GM18868 (cell line): ENCODE results near the gene FUBP3.

Experiments used
- ATAC-seq: cut with Tn5 transposase; IDR thresholded peaks from one replicate; pipeline ENCODE4 v1.9.1; 2021; ENCODE audit warnings: mild to moderate bottlenecking, moderate library complexity; ENCODE audit not compliant: unreplicated experiment

FUBP3 gene

GRCh38 chr9:130661451-130662098 lies 82.2 kb downstream of the FUBP3 start:
- ATAC-seq = no peak

DNA sequence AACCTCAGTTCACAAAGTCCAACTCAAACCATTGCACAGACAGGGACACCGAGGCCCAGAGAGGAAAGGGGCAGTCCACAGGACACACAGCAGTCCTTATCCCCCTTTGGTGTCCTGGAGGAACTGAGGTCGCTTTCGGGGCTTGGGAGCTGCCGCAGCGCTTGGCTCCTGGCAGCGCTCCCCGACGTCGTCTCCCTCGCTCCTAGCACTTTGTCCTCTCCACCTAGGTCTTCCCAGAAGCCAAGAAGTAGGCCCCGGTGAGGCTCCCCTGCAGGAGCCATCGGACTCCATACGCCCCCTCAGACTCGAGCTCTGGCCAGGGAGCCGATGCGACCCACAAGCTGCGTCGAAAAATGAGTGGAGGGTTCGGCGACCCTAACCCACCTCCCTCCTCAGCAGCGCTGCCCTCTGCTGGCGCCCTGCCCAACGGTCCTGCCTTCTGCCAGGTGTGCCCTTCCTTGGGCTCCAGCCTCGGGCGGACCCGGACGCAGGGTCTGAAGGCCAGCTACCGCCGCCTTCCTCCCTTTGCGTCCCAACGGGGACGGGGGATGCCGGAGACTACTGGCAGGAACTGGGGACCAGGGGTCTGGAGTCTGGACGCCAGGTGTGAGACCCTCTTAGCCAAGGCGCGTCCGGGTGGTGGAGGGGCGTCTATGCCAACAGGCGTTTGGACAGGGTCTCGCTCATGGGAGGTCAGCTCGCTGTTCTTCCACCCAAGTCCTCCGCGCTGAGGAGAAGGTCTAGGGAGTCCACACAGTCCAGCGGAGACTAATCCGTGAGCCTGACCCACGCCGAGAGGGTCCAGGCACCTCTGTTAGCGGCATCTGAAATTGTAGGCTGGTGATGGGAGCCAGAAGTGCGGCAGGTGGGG lies 83.0 kb downstream of the FUBP3 start:
- no peak for ATAC-seq

DNA sequence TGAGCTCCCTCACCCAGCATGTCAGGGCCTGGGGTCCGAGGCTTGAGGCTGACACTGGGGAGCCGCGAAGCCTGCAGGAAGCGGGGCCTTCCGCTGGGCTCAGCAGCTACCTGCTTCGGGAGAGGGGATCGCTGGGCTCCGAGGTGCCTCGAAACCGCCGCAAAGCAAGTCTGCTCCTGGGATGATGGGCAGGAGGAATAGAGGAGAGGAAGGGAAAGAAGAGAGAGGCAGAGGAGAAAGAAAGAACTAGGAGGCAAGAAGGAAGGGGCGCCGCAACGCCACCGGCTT lies 83.5 kb downstream of the FUBP3 start:
- no peak for ATAC-seq

GRCh38 chr9:130663258-130663976 lies 84.0 kb downstream of the FUBP3 start:
- ATAC-seq = no peak

DNA sequence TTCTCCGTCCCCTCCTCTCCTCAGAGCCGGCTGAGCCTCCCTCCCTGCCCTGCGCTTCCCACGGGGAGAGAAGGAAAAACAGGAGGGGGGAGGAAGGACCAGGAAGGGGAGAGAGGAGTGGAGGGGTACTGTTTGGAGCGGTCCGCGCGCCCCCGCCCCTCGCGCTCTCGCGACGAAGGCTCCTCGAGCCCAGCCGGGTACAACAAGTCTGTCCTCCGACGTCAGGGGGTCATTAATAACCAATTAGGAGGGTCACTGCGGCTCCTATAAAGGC lies 84.5 kb downstream of the FUBP3 start:
- ATAC-seq = no peak

DNA sequence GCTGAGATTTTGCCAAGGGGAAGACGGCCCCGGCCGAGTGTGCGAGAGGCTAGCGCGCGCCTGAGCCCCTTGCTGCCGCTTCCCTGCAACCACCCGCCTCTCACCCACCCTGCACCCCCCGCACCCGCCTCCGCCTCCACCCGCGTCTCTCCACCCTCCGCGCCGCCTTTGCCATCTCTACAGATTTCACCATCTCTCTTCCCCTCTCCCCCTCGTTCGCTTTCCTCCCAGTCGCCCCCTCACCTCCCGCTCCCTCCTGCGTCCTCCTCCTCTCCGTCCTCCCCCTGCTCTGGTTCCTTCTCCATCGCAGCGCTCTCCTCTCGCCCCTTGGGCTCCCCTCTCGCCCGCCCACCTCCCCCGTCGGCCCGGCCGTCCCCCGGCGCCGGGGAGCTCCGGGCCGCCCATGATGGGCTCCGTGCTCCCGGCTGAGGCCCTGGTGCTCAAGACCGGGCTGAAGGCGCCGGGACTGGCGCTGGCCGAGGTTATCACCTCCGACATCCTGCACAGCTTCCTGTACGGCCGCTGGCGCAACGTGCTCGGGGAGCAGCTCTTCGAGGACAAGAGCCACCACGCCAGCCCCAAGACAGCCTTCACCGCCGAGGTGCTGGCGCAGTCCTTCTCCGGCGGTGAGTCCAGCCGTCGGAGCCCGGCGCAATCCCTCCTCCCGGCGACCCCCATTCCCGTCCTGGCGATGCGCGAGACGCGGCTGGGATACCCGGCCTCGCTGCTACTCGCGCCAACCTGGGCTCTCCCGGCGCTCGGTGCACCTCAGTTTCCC lies 85.1 kb downstream of the FUBP3 start, which contains the start of gene PRDM12:
Gene PRDM12 (plus strand): TSS at position 344 of the 778 bp plus-strand sequence. CDS start 60 bp downstream, at position 404.
- no peak for ATAC-seq

DNA sequence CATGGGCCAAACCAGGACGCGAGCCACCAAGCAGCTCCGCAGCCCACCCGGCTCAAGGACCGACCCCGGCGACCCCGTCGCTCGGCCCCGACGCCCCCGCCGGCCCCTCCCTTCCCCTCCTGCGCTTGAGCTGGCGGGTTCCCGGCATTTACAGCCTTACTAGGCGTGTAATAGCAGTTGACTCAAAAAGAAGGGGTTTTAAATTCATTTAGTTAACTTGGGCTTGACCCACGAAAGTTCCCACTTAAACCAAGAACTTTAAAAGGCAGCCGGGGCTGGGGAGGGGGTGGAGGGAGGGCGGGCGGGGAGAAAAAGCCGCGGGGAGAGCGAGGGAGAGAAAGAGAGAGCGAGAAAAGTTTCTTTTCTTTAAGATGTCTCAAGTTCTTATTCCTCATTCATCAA lies 85.7 kb downstream of the FUBP3 start:
- no peak for ATAC-seq

DNA sequence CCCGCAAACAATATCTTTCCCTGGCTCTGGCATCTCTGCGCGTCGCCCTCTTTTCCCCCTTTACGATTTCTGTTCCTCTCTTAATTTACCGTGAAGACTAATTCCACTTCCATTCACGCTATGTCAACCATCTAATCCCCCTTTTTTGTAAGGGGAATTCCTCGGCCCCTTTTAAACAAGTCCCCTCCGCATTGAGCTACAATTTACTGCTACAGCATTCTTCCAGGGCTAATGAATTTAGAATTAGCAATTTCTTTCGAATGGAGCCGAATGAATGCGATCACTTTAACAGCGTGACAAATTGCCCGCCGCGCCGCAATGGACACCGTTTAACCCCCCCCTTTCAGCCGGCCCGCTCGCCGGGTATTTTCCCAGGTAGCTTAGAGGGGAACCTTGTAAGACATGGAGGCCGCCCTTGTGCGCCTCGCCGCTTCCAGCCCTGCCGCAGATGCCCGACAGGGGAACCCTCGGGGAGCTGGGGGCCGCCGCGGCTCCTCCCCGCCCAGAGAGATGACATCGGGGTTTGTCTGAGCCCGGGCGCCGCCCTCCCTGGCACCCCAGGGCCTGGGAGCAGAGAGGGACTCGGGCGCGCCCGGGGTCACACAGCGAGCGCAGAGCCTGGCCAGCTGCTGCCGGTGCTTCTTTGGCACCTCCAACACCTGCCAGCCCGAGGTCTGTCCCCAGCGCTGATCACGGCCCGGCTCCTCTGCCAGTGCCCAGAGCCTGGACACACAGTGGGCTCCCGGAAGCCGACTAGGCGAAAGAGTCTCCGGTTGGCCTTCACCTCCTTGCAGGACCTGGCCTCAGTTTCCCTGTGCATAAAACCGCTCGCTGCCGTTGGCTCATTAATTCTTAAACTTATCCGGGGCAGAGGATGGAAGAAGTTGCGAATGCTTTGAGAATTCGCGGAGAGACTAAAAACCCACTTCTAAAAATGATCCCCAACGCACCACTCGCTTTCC lies 86.3 kb downstream of the FUBP3 start:
- no peak for ATAC-seq

DNA sequence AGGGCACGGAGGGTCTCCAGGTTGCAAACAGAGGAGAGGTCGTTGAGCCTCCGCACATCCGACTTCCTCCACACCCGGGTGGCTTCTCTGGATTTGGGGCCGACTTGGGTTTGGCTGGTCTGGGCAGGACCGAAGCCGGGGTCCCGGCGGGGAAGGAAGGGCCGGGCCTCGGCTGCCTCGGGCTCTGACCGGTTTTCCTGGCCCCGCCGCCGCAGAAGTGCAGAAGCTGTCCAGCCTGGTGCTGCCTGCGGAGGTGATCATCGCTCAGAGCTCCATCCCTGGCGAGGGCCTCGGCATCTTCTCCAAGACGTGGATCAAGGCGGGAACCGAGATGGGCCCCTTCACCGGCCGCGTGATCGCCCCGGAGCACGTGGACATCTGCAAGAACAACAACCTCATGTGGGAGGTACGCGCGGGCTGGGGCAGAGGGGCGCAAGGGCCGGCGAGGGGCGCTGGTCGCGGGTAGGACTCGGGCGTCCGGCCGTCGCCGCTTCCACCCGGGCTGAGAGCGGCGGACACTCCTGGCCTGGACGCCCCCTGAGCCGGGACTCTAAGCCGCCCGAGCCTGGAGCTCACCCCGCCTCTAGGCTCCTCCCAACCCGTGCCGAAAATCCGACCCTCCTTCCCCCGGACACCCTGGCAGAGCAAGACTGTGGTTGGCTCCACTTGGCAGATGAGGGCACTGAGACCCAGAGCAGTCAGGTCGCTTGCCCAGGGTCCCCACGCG lies 87.2 kb downstream of the FUBP3 start:
- no peak for ATAC-seq

- no peak for ATAC-seq
Observed at GRCh38 chr9:130667120-130667435, 87.7 kb downstream of the FUBP3 start.

DNA sequence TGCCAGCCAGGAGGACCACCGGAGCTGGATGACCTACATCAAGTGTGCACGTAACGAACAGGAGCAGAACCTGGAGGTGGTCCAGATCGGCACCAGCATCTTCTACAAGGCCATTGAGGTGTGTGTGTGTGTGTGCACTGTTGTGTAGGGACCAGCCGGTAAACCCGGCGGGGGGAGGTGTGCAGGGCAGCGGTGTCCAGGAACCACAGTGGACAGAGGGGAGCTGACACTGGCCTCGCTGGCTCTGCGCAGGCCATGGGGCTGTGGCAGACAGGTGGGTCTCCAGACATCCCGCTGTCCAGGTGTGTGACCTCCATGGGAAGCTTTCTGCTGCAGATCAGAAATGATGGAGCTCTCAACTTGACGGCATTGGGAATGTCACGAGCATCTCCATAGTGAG lies 88.8 kb downstream of the FUBP3 start:
- ATAC-seq = no peak

DNA sequence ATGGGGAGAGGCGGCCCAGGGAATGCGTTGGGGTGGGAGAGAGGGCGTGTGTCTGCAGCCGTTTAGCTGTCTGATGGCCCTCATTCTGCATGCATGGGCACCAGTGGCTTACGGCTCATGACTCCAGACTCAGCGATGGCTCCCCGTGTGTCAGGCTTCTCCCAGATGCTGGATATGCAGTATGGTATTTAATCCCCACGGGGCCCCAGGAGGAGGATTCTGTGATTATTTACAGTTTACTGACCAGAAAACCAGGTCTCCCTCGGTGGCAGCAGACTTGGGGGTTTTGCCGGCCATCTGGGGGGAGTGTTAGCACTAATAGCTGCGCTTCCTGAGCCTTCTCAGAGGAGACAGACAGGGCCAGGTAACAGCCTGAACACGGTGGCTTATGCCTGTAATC lies 89.3 kb downstream of the FUBP3 start:
- no peak for ATAC-seq

DNA sequence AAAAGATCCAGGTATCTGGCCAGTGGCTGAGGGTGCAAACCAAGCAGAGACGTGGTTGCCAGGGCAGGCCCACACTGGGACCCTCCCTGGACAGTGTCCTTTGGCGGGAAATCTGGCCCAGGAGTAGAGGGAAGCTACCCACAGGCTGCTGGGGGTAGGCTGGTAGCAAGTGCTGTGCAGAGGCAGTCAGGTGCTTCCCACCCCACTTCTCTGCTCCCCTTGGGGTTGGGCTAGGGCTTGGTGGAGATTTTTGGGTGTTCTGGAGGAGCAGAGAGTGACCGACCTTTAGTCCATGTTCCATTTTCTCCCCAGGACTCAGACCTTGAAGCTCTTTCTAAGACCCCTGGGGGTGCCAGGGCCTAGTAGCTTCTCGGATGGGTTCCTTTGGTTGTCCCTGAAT lies 90.6 kb downstream of the FUBP3 start:
- no peak for ATAC-seq

DNA sequence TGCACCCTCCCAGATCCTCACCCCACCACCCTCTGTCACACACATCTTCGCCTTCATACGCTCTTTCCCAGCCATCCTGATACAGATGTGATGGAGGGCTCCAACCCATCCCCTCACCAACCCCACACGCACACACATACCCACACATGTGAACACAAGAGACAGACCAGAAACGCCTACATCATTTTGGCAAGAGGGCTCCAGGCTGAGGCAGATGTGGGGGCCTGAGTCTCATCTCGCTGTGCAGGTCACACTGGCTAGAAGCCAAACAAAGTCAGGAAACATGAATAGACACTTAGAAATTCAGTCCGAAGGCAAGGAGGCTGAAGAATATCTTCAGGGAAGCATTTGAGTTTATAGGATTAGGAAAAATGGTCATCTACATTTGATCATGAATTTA lies 91.3 kb downstream of the FUBP3 start:
- ATAC-seq = no peak

- ATAC-seq = no peak
Observed at GRCh38 chr9:130672466-130672865, 93.1 kb downstream of the FUBP3 start.

DNA sequence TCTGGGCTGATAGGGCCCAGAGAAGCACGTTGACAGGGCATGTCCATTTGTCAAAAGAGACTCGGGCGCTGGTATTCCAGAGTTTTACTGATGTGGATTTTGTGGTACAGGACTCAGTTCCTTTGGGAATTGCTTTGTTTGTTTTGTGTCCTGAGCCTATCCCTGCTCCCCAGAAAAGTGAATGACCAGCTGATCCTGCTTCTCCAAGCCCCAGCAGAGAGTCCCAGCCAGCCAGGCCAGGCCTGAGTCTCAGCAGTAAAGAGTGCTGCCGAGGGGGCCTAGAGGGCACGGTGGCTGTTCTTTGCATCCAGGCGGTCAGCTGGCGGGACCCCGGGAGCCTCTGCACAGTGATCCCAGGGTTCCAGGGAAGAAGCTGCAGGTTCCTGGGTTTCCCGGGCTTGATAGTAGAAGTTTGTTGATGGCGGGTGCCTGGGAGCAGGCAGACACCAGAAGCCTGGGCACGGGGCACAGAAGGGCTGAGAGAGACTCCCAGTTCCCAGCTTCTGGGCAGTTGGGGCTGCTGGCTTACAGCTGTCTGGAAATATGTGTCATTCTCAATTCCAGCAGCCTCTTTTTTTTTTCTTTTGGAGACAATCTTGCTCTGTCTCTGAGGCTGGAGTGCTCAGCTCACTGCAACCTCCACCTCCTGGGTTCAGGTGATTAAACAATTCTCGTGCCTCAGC lies 93.7 kb downstream of the FUBP3 start:
- ATAC-seq = no peak

DNA sequence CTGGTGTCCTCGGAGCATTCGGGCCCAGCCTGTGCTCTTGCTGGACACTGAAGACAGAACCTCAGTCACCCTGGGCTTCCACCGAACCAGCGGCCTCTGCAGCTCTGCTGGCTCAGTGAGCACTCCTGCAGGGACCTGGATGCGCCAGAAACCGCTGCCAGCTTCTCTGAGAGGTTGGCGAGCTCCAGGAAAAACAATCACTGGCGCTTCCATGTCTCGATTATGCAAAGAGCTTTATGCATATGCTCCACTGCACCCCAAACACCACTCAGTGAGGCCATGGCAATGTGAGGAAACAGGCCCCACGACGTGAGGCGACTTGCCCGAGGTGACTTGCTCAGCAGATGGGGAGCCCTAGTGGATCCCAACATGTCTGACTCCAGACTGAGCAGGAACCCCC lies 96.0 kb downstream of the FUBP3 start:
- ATAC-seq = no peak

DNA sequence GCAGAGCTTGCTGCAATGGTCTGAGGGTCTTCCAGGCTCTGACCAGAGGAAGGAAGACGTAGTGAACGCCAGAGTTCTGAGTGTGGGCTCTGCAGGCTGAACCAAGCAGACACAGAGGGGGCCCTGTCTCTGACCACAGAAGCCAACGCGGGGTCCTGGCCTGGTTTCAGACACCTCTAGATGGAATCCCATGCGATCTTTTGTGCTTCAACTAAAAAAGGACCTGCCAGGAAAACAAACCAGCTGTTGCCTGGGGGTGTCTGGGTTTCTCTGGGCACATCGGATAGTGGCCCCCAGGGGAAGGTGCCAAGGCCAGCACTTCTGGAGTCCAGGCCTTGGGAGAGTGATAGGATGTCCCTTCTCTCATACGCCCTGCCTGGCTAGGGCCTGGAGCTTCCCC lies 97.9 kb downstream of the FUBP3 start:
- ATAC-seq = no peak
